Astrocyte of the cerebellum (primary cell): ENCODE measurements around the gene TMEM209.
"Not testable (repeated sequence)": the region's sequence is repeated elsewhere in the genome, so short reads cannot be mapped to it uniquely, and the experiment has no call there.

Source experiments
- DNase-seq: peaks from one replicate; pipeline ENCODE4 v3.0.0-alpha.2; 2011; ENCODE audit warnings: low read depth
- H3K4me3 ChIP-seq: 2 replicates; pipeline ENCODE4 v1.5.1; 2011; ENCODE audit warnings: mild to moderate bottlenecking, low read depth, low read length, moderate library complexity
- in situ Hi-C: cut with HindIII; loops from 2 replicates; pipeline ENCODE4 v1.10.0; 2017; ENCODE audit warnings: low sequenced_read_pairs
- TF ChIP-seq, protein P1 (sequence below): IDR thresholded peaks from 2 replicates; pipeline ENCODE4 v1.5.1; 2012; ENCODE audit warnings: low read length, low read depth, moderate library complexity, mild to moderate bottlenecking; ENCODE audit errors: missing control alignments

The TMEM209 gene

DNA sequence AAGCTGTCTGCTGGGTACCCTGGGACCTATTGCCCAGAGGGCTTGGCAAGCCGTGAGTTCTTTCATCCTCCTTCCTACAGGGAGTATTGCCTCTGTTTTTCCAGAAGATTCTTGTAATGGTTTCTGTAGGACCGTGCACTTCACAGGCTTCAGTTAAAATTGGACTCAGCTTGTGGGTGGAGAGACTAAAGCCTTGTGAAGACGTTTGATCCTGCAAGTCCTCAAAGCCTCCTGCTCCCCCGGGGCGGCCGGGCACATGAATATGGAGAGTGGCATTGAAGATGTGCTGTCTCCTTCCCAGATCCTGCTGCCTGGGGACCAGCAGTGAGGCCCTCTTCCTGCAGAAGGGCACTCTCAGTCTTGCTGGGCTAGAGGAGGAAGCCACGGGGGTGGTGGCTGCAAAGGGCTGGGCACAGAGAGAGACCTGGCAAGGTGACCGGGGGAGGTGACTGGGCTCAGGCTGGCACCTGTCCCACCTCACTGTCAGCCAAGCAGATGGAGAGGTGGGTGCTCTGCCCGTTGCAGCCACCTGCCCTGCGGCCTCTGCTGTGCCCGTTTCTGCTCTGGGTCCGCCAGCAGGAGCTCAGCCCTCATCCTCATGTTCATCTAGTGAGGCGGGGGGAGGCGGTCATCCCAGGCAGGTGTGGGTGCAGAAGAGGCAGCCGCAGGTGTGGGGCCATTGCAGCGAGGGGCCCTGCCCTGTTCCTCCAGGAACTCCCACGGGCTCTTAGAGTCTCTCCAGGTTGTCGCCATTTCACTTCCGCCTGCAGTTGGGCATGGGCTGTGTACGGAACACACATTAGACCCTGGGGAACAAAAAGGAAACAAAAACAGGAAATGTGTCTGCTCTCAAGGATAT is 55.7 kb downstream of the TMEM209 start:
- DNase-seq, result no peak
- in situ Hi-C loops, result no loop called here
- TF ChIP-seq, protein P1, sequence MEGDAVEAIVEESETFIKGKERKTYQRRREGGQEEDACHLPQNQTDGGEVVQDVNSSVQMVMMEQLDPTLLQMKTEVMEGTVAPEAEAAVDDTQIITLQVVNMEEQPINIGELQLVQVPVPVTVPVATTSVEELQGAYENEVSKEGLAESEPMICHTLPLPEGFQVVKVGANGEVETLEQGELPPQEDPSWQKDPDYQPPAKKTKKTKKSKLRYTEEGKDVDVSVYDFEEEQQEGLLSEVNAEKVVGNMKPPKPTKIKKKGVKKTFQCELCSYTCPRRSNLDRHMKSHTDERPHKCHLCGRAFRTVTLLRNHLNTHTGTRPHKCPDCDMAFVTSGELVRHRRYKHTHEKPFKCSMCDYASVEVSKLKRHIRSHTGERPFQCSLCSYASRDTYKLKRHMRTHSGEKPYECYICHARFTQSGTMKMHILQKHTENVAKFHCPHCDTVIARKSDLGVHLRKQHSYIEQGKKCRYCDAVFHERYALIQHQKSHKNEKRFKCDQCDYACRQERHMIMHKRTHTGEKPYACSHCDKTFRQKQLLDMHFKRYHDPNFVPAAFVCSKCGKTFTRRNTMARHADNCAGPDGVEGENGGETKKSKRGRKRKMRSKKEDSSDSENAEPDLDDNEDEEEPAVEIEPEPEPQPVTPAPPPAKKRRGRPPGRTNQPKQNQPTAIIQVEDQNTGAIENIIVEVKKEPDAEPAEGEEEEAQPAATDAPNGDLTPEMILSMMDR, result no peak
- H3K4me3 ChIP-seq, result no peak overlapping the region

DNA sequence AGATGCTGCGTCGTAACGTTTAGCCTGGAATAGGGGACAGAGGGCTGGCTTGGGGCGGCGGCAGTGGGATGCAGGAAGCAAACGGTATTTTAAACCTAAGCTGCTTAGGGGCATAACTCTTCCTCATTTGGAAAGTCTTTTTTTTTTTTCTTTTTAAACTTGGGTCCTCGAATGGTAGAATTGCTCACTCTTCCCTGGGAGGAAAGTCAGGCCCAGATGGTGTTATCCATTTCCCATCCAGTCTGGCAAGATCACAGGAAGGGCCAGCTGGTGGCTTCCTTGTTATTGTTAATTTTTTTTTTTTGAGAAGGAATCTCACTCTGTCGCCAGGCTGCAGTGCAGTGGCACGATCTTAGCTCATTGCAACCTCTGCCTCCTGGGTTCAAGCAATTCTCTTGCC is 56.6 kb downstream of the TMEM209 start:
- DNase-seq, result no peak
- no peak overlapping the region for H3K4me3 ChIP-seq
- TF ChIP-seq, protein P1, result no peak
- in situ Hi-C loops, result no loop called here

DNA sequence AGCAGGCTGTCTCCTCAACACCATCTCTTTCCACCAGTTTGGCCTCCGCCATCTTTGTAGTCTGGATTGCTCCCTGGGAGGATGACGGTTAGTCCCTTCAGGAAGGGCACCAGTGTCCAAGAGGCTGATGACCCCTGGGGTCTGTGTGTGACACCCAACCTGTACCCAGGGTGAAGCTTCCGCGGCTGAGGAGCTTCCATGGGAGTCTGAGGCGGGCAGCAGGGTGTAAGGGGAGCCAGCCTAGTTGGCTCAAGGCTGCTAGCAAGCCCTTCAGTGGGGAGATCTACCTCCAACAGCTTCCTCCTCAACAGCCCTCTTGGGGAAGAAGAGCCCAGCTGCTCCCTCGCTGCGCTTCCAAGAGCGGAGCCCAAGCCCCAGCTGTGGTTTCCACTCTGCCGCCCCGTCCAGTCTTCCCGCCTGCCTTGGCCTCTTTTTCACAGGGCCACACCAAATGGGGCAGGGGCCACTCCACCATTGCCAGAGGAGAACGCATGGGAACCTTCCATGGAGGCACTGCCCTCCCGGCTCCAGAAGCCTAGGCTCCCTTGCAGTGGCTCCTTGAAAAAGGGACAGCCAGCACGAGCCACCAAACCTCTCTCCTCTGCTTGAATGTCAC is 57.4 kb downstream of the TMEM209 start:
- in situ Hi-C loops, result no loop called here
- H3K4me3 ChIP-seq, result no peak overlapping the region
- TF ChIP-seq, protein P1, result no peak
- DNase-seq, result no peak

DNA sequence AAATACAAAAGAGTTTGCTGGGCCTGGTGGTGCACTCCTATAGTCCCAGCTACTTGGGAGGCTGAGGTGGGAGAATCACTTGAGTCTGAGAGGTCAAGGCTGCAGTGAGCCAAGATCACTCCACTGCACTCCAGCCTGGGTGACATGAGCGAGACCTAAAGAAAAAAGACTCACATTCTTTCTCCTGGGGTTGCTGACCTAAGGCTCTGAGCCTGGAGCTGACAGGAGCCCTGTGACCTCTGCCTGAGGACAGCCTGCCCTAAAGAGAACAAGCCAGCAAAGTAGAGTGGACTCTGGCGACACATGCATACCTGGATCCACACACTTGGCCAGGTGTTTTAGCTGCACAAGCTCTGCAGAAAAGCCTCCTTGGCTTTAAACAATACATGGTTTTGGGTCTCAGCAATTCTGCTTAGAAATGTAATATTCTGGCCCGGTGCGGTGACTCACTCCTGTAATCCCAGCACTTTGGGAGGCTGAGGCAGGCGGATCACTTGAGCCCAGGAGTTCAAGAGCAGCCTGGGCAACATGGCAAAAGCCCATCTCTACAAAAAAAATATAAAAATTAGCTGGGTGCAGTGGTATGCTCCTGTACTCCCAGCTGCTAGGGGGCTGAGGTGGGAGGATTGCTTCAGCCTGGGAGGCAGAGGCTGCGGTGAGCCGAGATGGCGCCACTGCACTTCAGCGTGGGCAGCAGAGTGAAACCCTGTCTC is 58.4 kb downstream of the TMEM209 start:
- TF ChIP-seq, protein P1, result no peak
- no peak overlapping the region for H3K4me3 ChIP-seq
- DNase-seq, result no peak
- in situ Hi-C loops, result no loop called here

DNA sequence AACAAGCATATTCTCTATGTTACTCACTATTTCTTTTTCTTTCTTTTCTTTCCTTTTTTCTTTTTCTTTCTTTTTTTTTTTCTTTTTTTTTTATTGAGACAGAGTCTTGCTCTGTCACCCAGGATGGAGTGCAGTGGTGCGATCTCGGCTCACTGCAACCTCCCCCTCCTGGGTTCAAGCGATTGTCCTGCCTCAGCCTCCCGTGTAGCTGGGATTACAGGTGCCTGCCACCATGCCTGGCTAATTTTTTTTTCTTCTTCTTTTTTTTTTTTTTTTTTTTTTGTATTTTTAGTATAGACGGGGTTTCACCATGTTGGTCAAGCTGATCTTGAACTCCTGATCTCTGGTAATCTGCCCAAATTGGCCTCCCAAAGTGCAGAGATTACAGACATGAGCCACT is 59.1 kb downstream of the TMEM209 start:
- H3K4me3 ChIP-seq, in situ Hi-C loops, DNase-seq: not testable (repeated sequence)

DNA sequence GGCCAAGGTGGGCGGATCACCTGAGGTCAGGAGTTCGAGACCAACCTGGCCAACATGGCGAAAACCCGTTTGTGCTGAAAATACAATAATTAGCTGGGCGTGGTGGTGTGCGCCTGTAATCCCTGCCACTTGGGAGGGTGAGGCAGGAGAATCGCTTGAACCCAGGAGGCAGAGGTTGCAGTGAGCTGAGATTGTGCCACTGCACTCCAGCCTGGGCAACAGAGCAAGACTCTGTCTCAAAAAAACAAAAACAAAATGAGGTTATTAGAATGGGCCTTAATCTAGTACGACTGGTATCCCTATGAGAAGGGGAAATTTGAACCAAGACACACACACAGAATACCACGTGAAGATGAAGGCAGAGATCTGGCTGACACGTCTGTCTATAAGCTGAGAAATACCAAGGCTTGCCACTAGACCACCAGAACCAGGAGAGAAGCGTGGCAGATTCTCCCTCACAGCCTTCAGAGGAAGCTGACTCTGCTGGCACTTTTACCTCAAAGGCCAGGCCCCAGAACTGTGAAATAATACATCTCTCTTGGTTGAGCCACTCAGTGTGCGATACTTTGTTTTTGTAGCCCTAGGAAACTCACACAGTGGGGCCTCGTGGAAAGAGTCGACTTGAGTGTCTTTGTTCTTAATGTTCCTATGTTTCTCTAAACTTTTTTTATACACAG is 59.6 kb downstream of the TMEM209 start:
- in situ Hi-C loops, result no loop called here
- DNase-seq, result no peak
- TF ChIP-seq, protein P1, result no peak
- no peak overlapping the region for H3K4me3 ChIP-seq
